Naive B cell (primary cell): ENCODE measurements around the gene KDM4B. TPM values are rescaled to one million over a fixed set of nuclear protein-coding genes. Genes with fewer than 3 reads are reported as not detected.
"Not testable (repeated sequence)": the region's sequence is repeated elsewhere in the genome, so short reads cannot be mapped to it uniquely, and the experiment has no call there.

Source experiments
- ATAC-seq, 2 donors: fragments of 150-1000 bp; cut with Tn5 transposase; 2 replicates each; pipeline ENCODE4 v1.10.0; 2021; ENCODE audit warnings: low read depth in 2 of 2, mild to moderate bottlenecking in 2 of 2, moderate library complexity in 2 of 2
- DNase-seq: peaks from one replicate; pipeline ENCODE4 v3.0.0; 2022
- H3K27ac Mint-ChIP-seq, 6 donors: one replicate each; pipeline ENCODE4 v1.8.0; 2020 to 2022; ENCODE audit warnings: mild to moderate bottlenecking in 6 of 6, mixed read lengths in 6 of 6, moderate library complexity in 5 of 6, inconsistent platforms in 2 of 6
- H3K27me3 Mint-ChIP-seq, 3 donors: one replicate each; pipeline ENCODE4 v1.8.0; 2021 to 2022; ENCODE audit warnings: mixed read lengths in 3 of 3, mild to moderate bottlenecking in 1 of 3
- H3K36me3 Mint-ChIP-seq, 2 donors: one replicate each; pipeline ENCODE4 v1.8.0; 2020 to 2022; ENCODE audit warnings: mixed read lengths in 2 of 2, inconsistent platforms in 1 of 2, mild to moderate bottlenecking in 1 of 2
- H3K4me1 Mint-ChIP-seq, 3 donors: one replicate each; pipeline ENCODE4 v1.8.0; 2020 to 2022; ENCODE audit warnings: mixed read lengths in 3 of 3, inconsistent platforms in 1 of 3, mild to moderate bottlenecking in 1 of 3, moderate library complexity in 1 of 3
- H3K4me3 Mint-ChIP-seq, 8 donors: one replicate each; pipeline ENCODE4 v1.8.0; 2020 to 2022; ENCODE audit warnings: mild to moderate bottlenecking in 8 of 8, mixed read lengths in 8 of 8, moderate library complexity in 8 of 8, inconsistent platforms in 2 of 8
- H3K9me3 Mint-ChIP-seq, 7 donors: one replicate each; pipeline ENCODE4 v1.8.0; 2020 to 2022; ENCODE audit warnings: mixed read lengths in 7 of 7, mild to moderate bottlenecking in 5 of 7, inconsistent platforms in 2 of 7, moderate library complexity in 1 of 7
- polyA plus RNA-seq, 6 donors: library from polyadenylated mRNA; unstranded; fragments of 300-500 nt; fragmentation: Illumina TruSeq; gene quantifications; one replicate each; pipeline ENCODE4 v1.2.3, GENCODE V29; 2021; ENCODE audit warnings: low read depth in 6 of 6

The KDM4B gene
- polyA plus RNA-seq, 6 donors from 2014 or later: 17.9 to 94.1 (median 50.8) TPM

DNA sequence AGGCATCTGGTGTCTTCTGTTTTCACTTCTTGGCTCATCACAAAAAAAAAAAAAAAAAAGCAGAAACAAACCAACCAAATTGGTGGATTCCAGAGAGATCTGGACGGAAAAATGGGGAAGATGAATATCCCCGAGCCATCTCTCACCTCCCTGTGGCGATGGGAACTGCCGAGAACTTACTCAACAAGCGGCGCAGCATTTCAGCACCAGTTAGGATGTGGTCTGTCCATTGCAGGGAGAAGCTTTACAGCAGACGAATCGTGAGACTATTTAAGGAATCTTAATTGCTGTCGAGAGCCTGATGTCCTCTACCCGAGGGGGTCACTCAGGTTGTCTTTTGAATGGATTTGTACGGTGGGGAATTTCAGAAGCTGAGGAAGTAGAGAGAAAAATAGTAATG, 17.3 kb upstream of the KDM4B start:
- Mint-ChIP-seq H3K27me3 (no peaks in the 10 kb centered on the region), H3K27ac (no peak overlapping the region), H3K4me3 (no peak overlapping the region), H3K36me3 (no peaks in the 10 kb centered on the region), H3K9me3 (no peaks in the 10 kb centered on the region), H3K4me1 (peaks cover 0 to 4% (median 0%) of the 10 kb centered on the region in 3 donors)
- no peak for DNase-seq
- ATAC-seq: no peak

DNA sequence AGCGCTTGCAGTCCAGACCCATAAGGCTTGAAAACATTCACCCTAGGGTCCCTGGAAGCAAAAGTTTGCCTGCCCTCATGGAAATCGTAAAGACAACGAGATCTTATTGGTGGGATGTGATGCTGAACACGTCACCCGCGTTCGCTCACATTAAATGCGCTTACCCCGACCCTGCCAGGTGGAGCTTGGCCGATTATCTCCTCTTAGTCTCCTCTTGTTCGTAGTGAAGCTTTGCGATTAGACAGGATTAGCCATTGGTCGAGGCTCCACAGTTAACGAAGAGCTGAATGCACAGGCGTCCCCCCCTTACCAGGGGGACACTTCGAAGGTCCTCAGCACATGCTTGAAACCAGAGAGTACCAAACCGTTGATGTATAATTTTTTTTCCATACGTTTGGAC, 16.0 kb upstream of the KDM4B start:
- no peak overlapping the region for H3K4me3 Mint-ChIP-seq
- no peaks in the 10 kb centered on the region for H3K9me3 Mint-ChIP-seq
- H3K4me1 Mint-ChIP-seq: no peaks in the 10 kb centered on the region
- H3K27ac Mint-ChIP-seq: peak overlapping the region in 1 of 6 donors; percentile 56
- ATAC-seq: no peak
- H3K36me3 Mint-ChIP-seq: no peaks in the 10 kb centered on the region
- no peak for DNase-seq
- H3K27me3 Mint-ChIP-seq: no peaks in the 10 kb centered on the region

DNA sequence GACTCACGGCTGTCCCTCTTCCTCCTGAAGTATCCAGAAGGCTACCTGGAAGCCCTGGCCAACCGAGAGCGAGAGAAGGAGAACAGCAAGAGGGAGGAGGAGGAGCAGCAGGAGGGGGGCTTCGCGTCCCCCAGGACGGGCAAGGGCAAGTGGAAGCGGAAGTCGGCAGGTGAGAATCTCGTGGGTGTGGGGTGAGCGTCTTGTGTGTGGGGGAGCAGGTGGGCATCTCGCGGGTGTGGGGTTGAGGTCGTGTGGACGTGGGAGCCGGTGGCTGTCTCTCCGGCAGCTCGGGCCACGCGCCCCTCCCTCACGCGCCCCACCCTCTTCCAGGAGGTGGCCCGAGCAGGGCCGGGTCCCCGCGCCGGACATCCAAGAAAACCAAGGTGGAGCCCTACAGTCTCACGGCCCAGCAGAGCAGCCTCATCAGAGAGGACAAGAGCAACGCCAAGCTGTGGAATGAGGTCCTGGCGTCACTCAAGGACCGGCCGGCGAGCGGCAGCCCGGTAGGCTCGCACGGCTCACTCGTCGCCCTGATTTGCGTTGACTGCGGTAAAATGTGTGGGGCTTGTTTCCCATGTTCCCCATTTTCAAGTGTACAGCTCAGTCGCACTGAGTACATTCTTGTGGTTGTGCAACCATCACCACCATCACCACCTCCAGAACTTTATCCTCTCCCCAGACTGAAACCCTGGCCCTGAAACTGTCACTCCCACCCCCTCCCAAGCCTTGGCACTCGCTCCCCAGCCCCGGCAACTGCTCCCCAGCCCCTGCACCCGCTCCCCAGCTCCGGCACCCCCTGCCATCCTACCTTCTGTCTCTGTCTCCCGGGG, 14.4 kb upstream of the KDM4B start:
- not testable (repeated sequence) for H3K36me3 Mint-ChIP-seq, H3K4me3 Mint-ChIP-seq, DNase-seq, H3K9me3 Mint-ChIP-seq, H3K27me3 Mint-ChIP-seq, H3K4me1 Mint-ChIP-seq, ATAC-seq
- peak overlapping the region in 3 of 6 donors; percentile 19 to 47 (median 33) for H3K27ac Mint-ChIP-seq

DNA sequence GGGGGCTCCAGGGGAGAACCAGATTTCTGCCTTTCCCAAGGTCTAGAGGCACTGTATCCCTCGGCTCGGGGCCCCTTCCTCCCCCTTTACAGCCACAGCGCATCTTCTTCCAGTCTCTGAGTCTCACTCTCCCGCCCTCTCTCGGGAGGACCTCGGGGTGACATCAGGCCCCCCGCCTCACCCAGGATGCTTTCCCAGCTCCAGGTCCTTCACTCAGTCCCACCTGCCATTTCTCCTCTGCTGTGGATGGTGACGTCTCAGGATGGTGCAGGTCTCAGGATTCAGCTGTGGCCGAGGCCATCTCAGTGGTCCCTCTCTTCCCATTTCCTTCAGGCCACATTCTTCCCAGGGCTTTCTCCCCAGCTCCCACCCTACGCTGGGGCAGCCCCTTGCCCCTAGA, 13.6 kb upstream of the KDM4B start:
- Mint-ChIP-seq H3K9me3 (no peaks in the 10 kb centered on the region), H3K27me3 (no peaks in the 10 kb centered on the region), H3K4me1 (no peaks in the 10 kb centered on the region), H3K36me3 (no peaks in the 10 kb centered on the region), H3K27ac (peak overlapping the region in 3 of 6 donors; percentile 11 to 33 (median 19)), H3K4me3 (no peak overlapping the region)
- ATAC-seq (no peak), DNase-seq (no peak)

- DNase-seq (no peak), ATAC-seq (no peak)
- Mint-ChIP-seq H3K36me3 (no peaks in the 10 kb centered on the region), H3K27me3 (no peaks in the 10 kb centered on the region), H3K4me3 (no peak overlapping the region), H3K4me1 (no peaks in the 10 kb centered on the region), H3K27ac (peak overlapping the region in 1 of 6 donors; percentile 59), H3K9me3 (no peaks in the 10 kb centered on the region)
These were observed 10.9 kb upstream of the KDM4B start for GRCh38 chr19:4957981-4958380.

GRCh38 chr19:4962085-4962619, 6.8 kb upstream of the KDM4B start:
- DNase-seq (no peak), ATAC-seq (no peak)
- no peaks in the 10 kb centered on the region for H3K9me3 Mint-ChIP-seq
- H3K27ac Mint-ChIP-seq: no peak overlapping the region
- H3K4me1 Mint-ChIP-seq: peaks cover 0 to 2% (median 0%) of the 10 kb centered on the region in 3 donors
- H3K4me3 Mint-ChIP-seq: no peak overlapping the region
- no peaks in the 10 kb centered on the region for H3K27me3 Mint-ChIP-seq
- no peaks in the 10 kb centered on the region for H3K36me3 Mint-ChIP-seq

DNA sequence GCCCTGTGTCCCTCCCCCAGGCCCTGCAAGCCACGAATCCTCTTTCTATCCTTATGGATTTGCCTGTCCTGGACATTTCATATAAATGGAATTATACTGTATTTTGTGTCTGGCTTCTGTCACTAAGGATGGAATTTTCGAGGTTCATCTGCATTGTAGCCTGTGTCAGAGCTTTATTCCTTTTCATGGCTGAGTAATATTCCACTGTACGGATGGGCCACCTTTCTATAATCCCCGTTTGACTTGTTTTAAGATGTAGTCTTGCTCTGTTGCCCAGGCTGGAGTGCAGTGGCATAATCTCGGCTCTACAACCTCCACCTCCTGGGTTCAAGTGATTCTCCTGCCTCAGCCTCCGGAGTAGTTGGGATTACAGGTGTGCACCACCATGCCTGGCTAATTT, 3.9 kb upstream of the KDM4B start:
- Mint-ChIP-seq H3K27ac (peak overlapping the region in 1 of 6 donors; percentile 49), H3K9me3 (no peaks in the 10 kb centered on the region), H3K27me3 (no peaks in the 10 kb centered on the region), H3K4me3 (no peak overlapping the region), H3K36me3 (no peaks in the 10 kb centered on the region), H3K4me1 (peaks cover 11 to 19% (median 12%) of the 10 kb centered on the region in 3 donors)
- no peak for ATAC-seq
- no peak for DNase-seq

DNA sequence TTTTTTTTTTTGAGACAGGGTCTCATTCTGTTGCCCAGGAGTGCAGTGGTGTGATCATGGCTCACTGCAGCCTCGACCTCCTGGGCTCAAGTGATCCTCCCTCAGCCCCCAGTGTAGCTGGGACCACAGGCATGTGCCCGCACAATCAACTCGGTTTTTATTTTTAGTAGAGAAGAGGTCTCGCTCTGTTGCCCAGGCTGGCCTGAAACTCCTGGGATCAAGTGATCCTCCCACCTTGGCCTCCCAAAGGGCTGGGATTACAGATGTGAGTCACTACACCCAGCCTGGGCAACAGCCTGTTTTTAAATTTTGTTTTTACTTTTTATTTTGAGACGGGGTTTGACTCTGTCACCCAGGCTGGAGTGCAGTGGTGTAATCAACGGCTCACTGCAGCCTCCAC, 2.3 kb upstream of the KDM4B start:
- Mint-ChIP-seq H3K9me3 (no peaks in the 10 kb centered on the region), H3K4me3 (peak overlapping the region in 1 of 8 donors; percentile 43), H3K27me3 (no peaks in the 10 kb centered on the region), H3K27ac (no peak overlapping the region), H3K4me1 (peaks cover 27 to 35% (median 28%) of the 10 kb centered on the region in 3 donors), H3K36me3 (no peaks in the 10 kb centered on the region)
- no peak for DNase-seq
- no peak for ATAC-seq

DNA sequence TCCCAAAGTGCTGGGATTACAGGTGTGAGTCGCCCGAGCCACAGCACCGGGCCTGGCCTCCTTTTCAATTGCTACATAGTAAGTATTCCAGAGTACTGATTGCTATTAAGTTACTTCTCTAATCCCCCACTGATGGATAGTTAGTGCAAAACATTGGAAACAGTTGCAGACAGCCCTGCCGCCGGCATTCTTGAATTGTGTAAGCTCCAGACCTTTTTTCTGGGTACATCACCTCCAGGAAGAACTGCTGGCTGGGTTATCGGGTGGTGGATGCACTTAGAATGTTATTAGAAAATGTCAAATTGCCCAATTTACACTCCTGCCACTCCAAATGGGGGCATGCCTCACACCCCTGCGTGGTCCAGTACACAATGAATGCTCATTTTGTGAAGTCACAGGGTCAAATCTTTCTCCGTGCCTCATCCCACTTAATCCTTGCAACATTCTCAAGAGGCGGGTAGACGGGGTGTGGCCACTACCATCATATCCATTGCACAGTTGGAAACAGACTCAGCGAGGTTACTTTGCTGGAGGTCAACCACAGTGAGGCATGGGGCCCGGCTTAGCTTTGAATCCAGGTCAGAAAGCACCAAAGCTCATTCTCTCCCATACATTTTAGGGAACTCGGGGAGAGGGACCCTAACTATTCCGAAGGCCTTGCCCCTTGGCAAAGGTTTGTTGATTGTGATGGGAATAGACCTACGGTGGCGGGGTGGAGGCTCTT, 1.0 kb upstream of the KDM4B start:
- Mint-ChIP-seq H3K27ac (peak overlapping the region; percentile 85 to 96 (median 94)), H3K4me1 (peaks cover 33 to 37% (median 33%) of the 10 kb centered on the region in 3 donors), H3K9me3 (no peaks in the 10 kb centered on the region), H3K4me3 (peak overlapping the region; percentile 77 to 96 (median 85)), H3K27me3 (no peaks in the 10 kb centered on the region), H3K36me3 (no peaks in the 10 kb centered on the region)
- ATAC-seq: no peak
- DNase-seq: no peak

- ATAC-seq: no peak
- Mint-ChIP-seq H3K27ac (peak overlapping the region in 3 of 6 donors; percentile 93 to 98 (median 95)), H3K27me3 (no peaks in the 10 kb centered on the region), H3K9me3 (no peaks in the 10 kb centered on the region), H3K4me1 (peaks cover 33 to 42% (median 33%) of the 10 kb centered on the region in 3 donors), H3K36me3 (no peaks in the 10 kb centered on the region), H3K4me3 (peak overlapping the region; percentile 88 to 97 (median 94))
- no peak for DNase-seq
These were observed 419 bp downstream of the KDM4B start for GRCh38 chr19:4969292-4969771.

DNA sequence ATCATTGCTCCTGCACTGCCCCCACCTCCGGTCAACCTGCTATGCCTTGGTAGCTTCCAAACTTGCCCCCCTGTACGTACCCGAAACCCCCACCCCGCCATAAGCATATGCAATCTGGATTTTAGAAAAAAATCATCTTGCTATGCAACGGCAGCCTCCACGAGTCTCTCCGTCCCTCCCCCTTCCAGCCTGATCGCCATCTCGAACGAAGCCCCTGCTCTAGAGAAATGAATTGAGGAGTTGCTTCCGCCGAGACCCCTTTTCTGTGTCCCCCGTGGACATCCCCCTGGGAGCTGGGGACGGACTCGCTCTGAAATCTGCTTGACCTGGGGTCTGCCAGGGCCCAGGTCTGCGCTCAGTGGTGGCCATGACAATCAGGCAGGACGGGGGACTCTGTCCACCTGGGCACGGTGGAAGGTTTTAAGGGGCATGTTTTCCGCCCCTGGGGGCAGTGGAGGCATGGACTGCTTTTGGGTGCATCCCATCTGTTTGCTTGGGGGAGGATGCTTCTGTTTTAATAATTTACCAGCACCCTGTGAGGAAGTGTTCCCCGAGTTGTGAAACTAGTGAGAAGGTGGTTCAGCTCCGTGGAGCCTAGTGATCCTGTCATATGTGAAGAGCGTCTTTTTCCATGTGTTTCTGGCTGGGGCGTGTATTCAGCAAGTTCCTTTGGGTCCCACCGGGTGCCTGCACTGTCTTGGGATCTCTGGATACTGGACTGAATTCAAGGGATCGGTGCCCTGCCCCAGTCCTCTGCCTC, 1.0 kb downstream of the KDM4B start:
- Mint-ChIP-seq H3K4me1 (peaks cover 36 to 43% (median 39%) of the 10 kb centered on the region in 3 donors), H3K27me3 (no peaks in the 10 kb centered on the region), H3K4me3 (peak overlapping the region; percentile 88 to 97 (median 94)), H3K27ac (peak overlapping the region; percentile 92 to 98 (median 95)), H3K36me3 (peaks cover 0 to 5% of the 10 kb centered on the region in 2 donors), H3K9me3 (no peaks in the 10 kb centered on the region)
- peak; percentile 5 for ATAC-seq
- DNase-seq: peak; percentile 59

DNA sequence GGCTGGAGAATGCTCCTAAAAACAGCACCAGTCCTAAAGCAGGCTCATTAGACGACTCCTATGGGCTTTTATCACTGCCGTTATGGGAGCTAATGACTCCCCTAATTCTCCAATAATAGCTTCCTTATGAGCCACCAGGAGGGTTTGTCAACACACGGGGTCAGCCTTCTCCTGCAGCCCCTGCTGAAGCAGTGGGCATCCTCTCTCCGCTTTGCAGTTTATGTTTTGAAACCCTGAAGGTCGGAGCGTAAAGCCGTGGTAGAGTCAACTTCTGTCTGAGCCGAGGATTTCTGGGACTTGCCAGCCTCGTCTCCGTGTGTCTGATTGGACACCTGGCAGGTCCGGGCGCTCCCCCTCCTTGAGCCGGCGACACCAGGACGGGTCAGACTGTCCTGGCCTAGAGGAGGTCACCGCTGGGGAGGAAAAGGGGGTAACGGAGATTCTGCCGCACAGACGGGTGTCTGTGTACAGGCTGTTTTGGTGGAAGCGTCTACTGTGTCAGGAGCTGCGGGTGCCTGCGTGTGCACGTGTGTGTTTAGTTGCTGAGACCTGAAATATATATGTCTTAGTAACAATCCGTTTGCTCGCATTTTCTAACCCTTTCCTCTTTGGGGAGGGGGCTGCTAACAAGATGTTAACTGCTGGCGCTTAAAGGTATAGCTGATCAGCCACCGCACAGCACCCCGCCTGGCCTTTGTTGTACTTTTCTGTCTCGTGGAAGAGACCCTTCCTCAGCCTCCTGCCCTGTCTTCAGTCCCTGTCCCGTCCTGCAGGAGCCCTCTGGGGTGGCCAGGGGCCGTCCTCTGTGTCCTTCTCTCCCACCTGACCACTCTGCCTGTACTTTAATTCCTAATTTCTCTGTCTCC, 1.9 kb downstream of the KDM4B start:
- peak overlapping the region; percentile 88 to 97 (median 94) for H3K4me3 Mint-ChIP-seq

More for the DNA sequence above, 1.9 kb downstream of the KDM4B start:
- no peak for ATAC-seq
- Mint-ChIP-seq H3K36me3 (peaks cover 0 to 8% of the 10 kb centered on the region in 2 donors), H3K4me1 (peaks cover 40 to 47% (median 44%) of the 10 kb centered on the region in 3 donors), H3K27me3 (no peaks in the 10 kb centered on the region), H3K9me3 (no peaks in the 10 kb centered on the region), H3K27ac (peak overlapping the region; percentile 84 to 96 (median 94))
- DNase-seq: no peak
